Omental fat pad (tissue), 4 donors: ENCODE measurements around the gene RACGAP1. TPM values are rescaled to one million over a fixed set of nuclear protein-coding genes. Genes with fewer than 3 reads are reported as not detected.

Source experiments
- ATAC-seq: fragments of 150-250 bp; one replicate; pipeline ENCODE4 v1.9.1; 2016; ENCODE audit warnings: mild to moderate bottlenecking, moderate library complexity; ENCODE audit not compliant: low FRiP score
- DNase-seq: peaks from one replicate; pipeline ENCODE4 v3.0.0-alpha.2; 2019; ENCODE audit warnings: low spot score
- CTCF ChIP-seq, 3 donors: fragments of 450-650 bp; IDR thresholded peaks; one replicate each; pipeline ENCODE4 v1.5.1; 2016 to 2017; ENCODE audit warnings: antibody characterized with exemption in 3 of 3, mild to moderate bottlenecking in 3 of 3, moderate library complexity in 2 of 3
- total RNA-seq, 4 donors: library from RNA; depleted of rRNA; stranded (reverse); fragments of >200 nt; gene quantifications; one replicate each; pipeline ENCODE4 v1.1.0, GENCODE V29; 2016

The RACGAP1 gene
- total RNA-seq, 4 donors from 2014 or later: 5.2 to 15.3 (median 8.5) TPM

DNA sequence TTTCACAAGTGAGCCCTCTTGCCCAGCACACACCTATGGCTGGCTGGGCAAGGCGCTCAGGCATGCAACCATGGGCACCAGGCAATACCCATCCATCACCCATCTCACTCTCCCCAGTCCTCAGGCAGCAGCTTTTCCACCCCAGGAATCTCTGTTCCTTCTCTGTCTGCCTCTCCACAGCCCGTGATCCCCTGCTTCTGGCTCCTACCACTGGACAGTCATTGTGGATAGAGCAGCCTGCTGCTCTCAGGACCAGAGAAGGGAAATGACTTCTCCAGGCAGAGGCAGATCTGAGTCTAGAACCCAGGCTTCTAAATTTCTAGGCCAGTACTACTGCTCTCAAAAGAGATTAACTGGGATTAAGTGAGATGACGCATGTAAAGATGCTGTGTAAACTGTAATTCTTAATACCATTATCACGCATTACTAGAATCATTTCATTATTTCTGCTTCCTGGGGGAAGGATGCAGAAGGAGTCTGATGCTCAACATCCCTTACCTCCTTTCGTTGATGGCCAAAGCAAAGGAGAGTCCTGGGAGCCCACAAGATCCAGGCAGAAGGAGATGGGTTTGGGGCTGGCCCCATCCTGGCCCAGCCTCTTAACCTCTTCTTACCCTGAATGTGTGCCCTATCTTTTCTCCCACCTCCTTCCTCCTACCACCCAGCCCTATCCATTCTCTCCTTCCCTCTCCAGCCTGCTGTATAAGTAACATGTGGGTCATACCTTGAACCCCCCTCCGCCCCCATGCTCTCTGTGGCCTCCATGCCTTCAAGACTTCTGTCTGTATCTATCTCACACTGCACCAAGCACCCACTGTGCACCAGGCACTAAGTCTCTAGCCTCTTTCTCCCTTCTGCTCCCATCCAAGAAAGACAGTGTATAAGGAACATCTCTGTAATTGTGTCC lies 68.4 kb downstream of the RACGAP1 start:
- TF ChIP-seq CTCF (IDR thresholded peaks at IDR 0.05): no peak
- ATAC-seq (no peak), DNase-seq (no peak)

- no peak for TF ChIP-seq CTCF (IDR thresholded peaks at IDR 0.05)
- no peak for ATAC-seq
- DNase-seq: no peak
Measured at GRCh38 chr12:49955899-49956662, 69.2 kb downstream of the RACGAP1 start.

GRCh38 chr12:49954863-49955830 lies 70.1 kb downstream of the RACGAP1 start:
- no peak for ATAC-seq
- DNase-seq: no peak
- no peak for TF ChIP-seq CTCF (IDR thresholded peaks at IDR 0.05)

GRCh38 chr12:49953961-49954846 lies 71.1 kb downstream of the RACGAP1 start:
- DNase-seq (no peak), ATAC-seq (no peak)
- no peak for TF ChIP-seq CTCF (IDR thresholded peaks at IDR 0.05)

- no peak for ATAC-seq
- no peak for DNase-seq
- TF ChIP-seq CTCF (IDR thresholded peaks at IDR 0.05): no peak
Measured at GRCh38 chr12:49953151-49953550, 72.1 kb downstream of the RACGAP1 start.
